Caco-2 (cell line): ENCODE data around the gene LINGO1. TPM values are rescaled to one million over a fixed set of nuclear protein-coding genes. Genes with fewer than 3 reads are reported as not detected.

Source experiments
- BruUV-seq: library from RNA; stranded (reverse); fragments of 400-500 nt; replicated peaks from 2 replicates; lab custom pipeline; 2021; lab: Mats Ljungman, UMichigan
- CTCF ChIA-PET: fragments of 300-600 bp; sonication (Branson Sonifier 250); formaldehyde crosslinking; loops from one replicate; lab custom pipeline; 2022; ENCODE audit warnings: antibody characterized with exemption; lab: Charles Lee
- POLR2A ChIA-PET: fragments of 300-600 bp; sonication (Branson Sonifier 250); formaldehyde crosslinking; loops from one replicate; lab custom pipeline; 2022; ENCODE audit warnings: antibody characterized with exemption; lab: Charles Lee
- DNase-seq, 2 experiments: peaks; one replicate each; pipeline versions ENCODE4 v3.0.0 to v3.0.0-alpha.2; 2020 to 2022
- H3K27me3 ChIP-seq: replicated peaks from 2 replicates; pipeline ENCODE4 v1.6.0; 2011; ENCODE audit warnings: low read length; ENCODE audit not compliant: control insufficient read depth, insufficient read depth
- H3K36me3 ChIP-seq: 2 replicates; pipeline ENCODE4 v1.5.1; 2011; ENCODE audit warnings: low read length; ENCODE audit not compliant: control insufficient read depth, insufficient read depth
- H3K4me1 ChIP-seq: fragments of 250-450 bp; sonication (Bioruptor Pico); 2 replicates; pipeline ENCODE4 v1.5.1; 2020; ENCODE audit warnings: mild to moderate bottlenecking
- H3K4me3 ChIP-seq: 2 replicates; pipeline ENCODE4 v1.5.1; 2011; ENCODE audit warnings: low read depth, mild to moderate bottlenecking, control low read depth, low read length
- H3K9me3 ChIP-seq: fragments of 250-450 bp; sonication (Bioruptor Pico); 2 replicates; pipeline ENCODE4 v1.5.1; 2020; ENCODE audit warnings: mild to moderate bottlenecking, moderate library complexity
- H3K27ac Mint-ChIP-seq: one replicate; pipeline ENCODE4 v1.8.0; 2022; ENCODE audit warnings: mixed read lengths; ENCODE audit not compliant: unreplicated experiment
- H3K27me3 Mint-ChIP-seq: one replicate; pipeline ENCODE4 v1.8.0; 2022; ENCODE audit warnings: mixed read lengths; ENCODE audit not compliant: insufficient read depth, unreplicated experiment
- H3K36me3 Mint-ChIP-seq: one replicate; pipeline ENCODE4 v1.8.0; 2022; ENCODE audit warnings: mild to moderate bottlenecking, mixed read lengths; ENCODE audit not compliant: insufficient read depth, unreplicated experiment
- H3K4me1 Mint-ChIP-seq: one replicate; pipeline ENCODE4 v1.8.0; 2022; ENCODE audit warnings: low read depth, mixed read lengths; ENCODE audit not compliant: unreplicated experiment
- H3K4me3 Mint-ChIP-seq: one replicate; pipeline ENCODE4 v1.8.0; 2022; ENCODE audit warnings: mild to moderate bottlenecking, moderate library complexity, mixed read lengths; ENCODE audit not compliant: unreplicated experiment
- H3K9me3 Mint-ChIP-seq: one replicate; pipeline ENCODE4 v1.8.0; 2022; ENCODE audit warnings: mixed read lengths; ENCODE audit not compliant: unreplicated experiment
- intact Hi-C: fragments of 100-400 bp; cut with micrococcal nuclease; formaldehyde crosslinking; loops from one replicate; pipeline ENCODE4 v1.10.0; 2022; ENCODE audit not compliant: unreplicated experiment
- total RNA-seq: library from RNA; stranded (reverse); gene quantifications from 2 replicates; pipeline ENCODE4 v1.2.3, GENCODE V29; 2022
- TF ChIP-seq, protein P1 (sequence below), 2 experiments: fragments of 200-600 bp in 1 of 2; IDR thresholded peaks; 1 replicate in 1 of 2; 2 replicates in 1 of 2; pipeline versions ENCODE4 v1.5.1 to v1.8.0; 2011 to 2022; ENCODE audit warnings: antibody characterized with exemption in 1 of 2, control low read depth in 1 of 2, inconsistent platforms in 1 of 2, low read depth in 1 of 2, low read length in 1 of 2, mild to moderate bottlenecking in 1 of 2, moderate library complexity in 1 of 2; ENCODE audit not compliant: insufficient read depth in 1 of 2, severe bottlenecking in 1 of 2, unreplicated experiment in 1 of 2

The LINGO1 gene
- total RNA-seq, 1 experiment from 2014 or later, result 1.4 TPM

DNA sequence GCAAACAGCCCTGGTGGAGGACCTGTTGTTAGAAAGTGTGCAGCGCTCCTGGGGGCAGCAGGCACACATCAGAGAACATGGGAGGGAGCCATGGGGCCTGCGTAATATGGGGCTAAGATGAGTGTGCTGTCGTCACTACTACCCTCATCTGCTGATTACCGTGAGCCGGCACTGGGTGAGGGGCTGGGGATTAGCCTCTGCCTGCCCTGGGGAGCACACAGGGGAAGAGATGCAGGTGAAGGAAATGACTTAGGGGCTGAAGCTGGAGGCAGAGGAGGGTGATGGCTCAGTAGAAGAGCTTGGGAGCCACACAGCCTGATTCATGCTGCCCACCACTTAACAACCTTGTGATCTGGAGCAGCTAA is 33.6 kb upstream of the LINGO1 start:
- ChIA-PET POLR2A (no interaction called here), CTCF (no interaction called here)
- TF ChIP-seq, protein P1, sequence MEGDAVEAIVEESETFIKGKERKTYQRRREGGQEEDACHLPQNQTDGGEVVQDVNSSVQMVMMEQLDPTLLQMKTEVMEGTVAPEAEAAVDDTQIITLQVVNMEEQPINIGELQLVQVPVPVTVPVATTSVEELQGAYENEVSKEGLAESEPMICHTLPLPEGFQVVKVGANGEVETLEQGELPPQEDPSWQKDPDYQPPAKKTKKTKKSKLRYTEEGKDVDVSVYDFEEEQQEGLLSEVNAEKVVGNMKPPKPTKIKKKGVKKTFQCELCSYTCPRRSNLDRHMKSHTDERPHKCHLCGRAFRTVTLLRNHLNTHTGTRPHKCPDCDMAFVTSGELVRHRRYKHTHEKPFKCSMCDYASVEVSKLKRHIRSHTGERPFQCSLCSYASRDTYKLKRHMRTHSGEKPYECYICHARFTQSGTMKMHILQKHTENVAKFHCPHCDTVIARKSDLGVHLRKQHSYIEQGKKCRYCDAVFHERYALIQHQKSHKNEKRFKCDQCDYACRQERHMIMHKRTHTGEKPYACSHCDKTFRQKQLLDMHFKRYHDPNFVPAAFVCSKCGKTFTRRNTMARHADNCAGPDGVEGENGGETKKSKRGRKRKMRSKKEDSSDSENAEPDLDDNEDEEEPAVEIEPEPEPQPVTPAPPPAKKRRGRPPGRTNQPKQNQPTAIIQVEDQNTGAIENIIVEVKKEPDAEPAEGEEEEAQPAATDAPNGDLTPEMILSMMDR (IDR thresholded peaks at IDR 0.05; ENCODE audit: insufficient read depth in 1 of 2, low read depth in 1 of 2, low read length in 1 of 2, severe bottlenecking in 1 of 2, unreplicated experiment in 1 of 2), result no peak
- intact Hi-C loops, result no loop called here
- no TSS peak for BruUV-seq
- Histone ChIP-seq H3K4me3 (no peak overlapping the region), H3K9me3 (no peaks in the 10 kb centered on the region), H3K27me3 (no peaks in the 10 kb centered on the region), H3K4me1 (no peaks in the 10 kb centered on the region; the same call in 1 of the 2 replicates), H3K36me3 (no peaks in the 10 kb centered on the region)
- DNase-seq, result no peak
- H3K4me3 Mint-ChIP-seq, result no peak overlapping the region
- H3K9me3 Mint-ChIP-seq, result no peaks in the 10 kb centered on the region
- peaks cover 11% of the 10 kb centered on the region for H3K27me3 Mint-ChIP-seq
- H3K4me1 Mint-ChIP-seq, result no peaks in the 10 kb centered on the region
- H3K36me3 Mint-ChIP-seq, result no peaks in the 10 kb centered on the region
- H3K27ac Mint-ChIP-seq, result no peak overlapping the region

GRCh38 chr15:77665530-77666295 is 33.0 kb upstream of the LINGO1 start:
- CTCF ChIA-PET, result no interaction called here
- POLR2A ChIA-PET, result no interaction called here

GRCh38 chr15:77664428-77664827 is 31.7 kb upstream of the LINGO1 start:
- Histone ChIP-seq H3K36me3 (no peaks in the 10 kb centered on the region), H3K27me3 (no peaks in the 10 kb centered on the region), H3K9me3 (no peaks in the 10 kb centered on the region), H3K4me3 (no peak overlapping the region), H3K4me1 (peaks cover 4% of the 10 kb centered on the region)
- no TSS peak for BruUV-seq
- CTCF ChIA-PET, result interaction anchor here (1.1 to 1.3 kb wide), 2 partner anchors 9 to 31 kb away, joined by 4 to 5 read pairs; partner anchors contain the start of gene LINGO1
- no peaks in the 10 kb centered on the region for H3K36me3 Mint-ChIP-seq
- POLR2A ChIA-PET, result no interaction called here
- intact Hi-C loops, result no loop called here
- no peak overlapping the region for H3K4me3 Mint-ChIP-seq
- TF ChIP-seq, protein P1 (IDR thresholded peaks at IDR 0.05; ENCODE audit: insufficient read depth in 1 of 2, low read depth in 1 of 2, low read length in 1 of 2, severe bottlenecking in 1 of 2, unreplicated experiment in 1 of 2), result no peak
- peaks cover 7% of the 10 kb centered on the region for H3K27me3 Mint-ChIP-seq
- no peak overlapping the region for H3K27ac Mint-ChIP-seq
- no peak for DNase-seq
- H3K9me3 Mint-ChIP-seq, result no peaks in the 10 kb centered on the region
- no peaks in the 10 kb centered on the region for H3K4me1 Mint-ChIP-seq

More at GRCh38 chr15:77665530-77666295, 33.0 kb upstream of the LINGO1 start:
- Mint-ChIP-seq H3K27ac (no peak overlapping the region), H3K9me3 (no peaks in the 10 kb centered on the region), H3K4me3 (no peak overlapping the region), H3K36me3 (no peaks in the 10 kb centered on the region), H3K27me3 (peaks cover 7% of the 10 kb centered on the region), H3K4me1 (no peaks in the 10 kb centered on the region)
- DNase-seq, result no peak
- no peak overlapping the region for H3K4me3 ChIP-seq
- TF ChIP-seq, protein P1 (IDR thresholded peaks at IDR 0.05; ENCODE audit: insufficient read depth in 1 of 2, low read depth in 1 of 2, low read length in 1 of 2, severe bottlenecking in 1 of 2, unreplicated experiment in 1 of 2), result no peak
- intact Hi-C loops, result no loop called here
- no peaks in the 10 kb centered on the region for H3K9me3 ChIP-seq
- H3K27me3 ChIP-seq, result no peaks in the 10 kb centered on the region
- H3K4me1 ChIP-seq, result no peaks in the 10 kb centered on the region; the same call in 1 of the 2 replicates
- no peaks in the 10 kb centered on the region for H3K36me3 ChIP-seq
- BruUV-seq, result no TSS peak
